GM21367 (cell line): ENCODE results near the gene DRD3.

ENCODE experiments used
- ATAC-seq: cut with Tn5 transposase; IDR thresholded peaks from one replicate; pipeline ENCODE4 v1.9.1; 2021; ENCODE audit not compliant: unreplicated experiment

Gene DRD3

GRCh38 chr3:114122027-114122709, 56.7 kb downstream of the DRD3 start:
- ATAC-seq = no peak

GRCh38 chr3:114120211-114120610, 58.6 kb downstream of the DRD3 start:
- ATAC-seq = no peak

GRCh38 chr3:114119776-114120175, 59.1 kb downstream of the DRD3 start:
- no peak for ATAC-seq

- ATAC-seq = no peak
These were observed 63.7 kb downstream of the DRD3 start for GRCh38 chr3:114115143-114115542.

- ATAC-seq = no peak
These were observed 64.1 kb downstream of the DRD3 start for GRCh38 chr3:114114719-114115118.

GRCh38 chr3:114112696-114113095, 66.2 kb downstream of the DRD3 start:
- no peak for ATAC-seq

- no peak for ATAC-seq
These were observed 67.6 kb downstream of the DRD3 start for GRCh38 chr3:114111060-114111770.

GRCh38 chr3:114110439-114110838, 68.4 kb downstream of the DRD3 start:
- ATAC-seq = no peak

- no peak for ATAC-seq
These were observed 70.7 kb downstream of the DRD3 start for GRCh38 chr3:114108137-114108536.

GRCh38 chr3:114104414-114104813, 74.4 kb downstream of the DRD3 start:
- ATAC-seq = no peak

- no peak for ATAC-seq
These were observed 75.0 kb downstream of the DRD3 start for GRCh38 chr3:114103858-114104257.

- no peak for ATAC-seq
These were observed 75.7 kb downstream of the DRD3 start for GRCh38 chr3:114103181-114103580.

GRCh38 chr3:114101101-114101500, 77.8 kb downstream of the DRD3 start:
- ATAC-seq = no peak

GRCh38 chr3:114095796-114096195, 83.1 kb downstream of the DRD3 start:
- ATAC-seq = no peak

- no peak for ATAC-seq
These were observed 85.3 kb downstream of the DRD3 start for GRCh38 chr3:114093596-114093995.

- no peak for ATAC-seq
These were observed 85.9 kb downstream of the DRD3 start for GRCh38 chr3:114093016-114093380.

- ATAC-seq = no peak
These were observed 86.5 kb downstream of the DRD3 start for GRCh38 chr3:114092151-114093015.

- ATAC-seq = no peak
These were observed 89.2 kb downstream of the DRD3 start for GRCh38 chr3:114089675-114090074.

- ATAC-seq = no peak
These were observed 92.5 kb downstream of the DRD3 start for GRCh38 chr3:114086356-114086755.

GRCh38 chr3:114083112-114083511, 95.7 kb downstream of the DRD3 start:
- no peak for ATAC-seq

- no peak for ATAC-seq
These were observed 97.8 kb downstream of the DRD3 start for GRCh38 chr3:114081037-114081436.

- ATAC-seq = no peak
These were observed 98.7 kb downstream of the DRD3 start for GRCh38 chr3:114080201-114080600.
